RWPE2 (cell line): Measurements from ENCODE around the gene APOBEC2.
"Not testable (repeated sequence)": the region's sequence is repeated elsewhere in the genome, so short reads cannot be mapped to it uniquely, and the experiment has no call there.

Source experiments
- ATAC-seq: fragments of 200-7000 bp; cut with Tn5 transposase; 3 replicates; pipeline ENCODE4 v1.9.1; 2021; ENCODE audit warnings: low read depth
- DNase-seq: peaks from one replicate; pipeline ENCODE4 v3.0.0-alpha.2; 2020; ENCODE audit warnings: low spot score
- H3K27ac ChIP-seq: fragments of 450-650 bp; 2 replicates; pipeline ENCODE4 v1.5.1; 2017; ENCODE audit warnings: mild to moderate bottlenecking; ENCODE audit not compliant: poor library complexity, severe bottlenecking
- H3K27me3 ChIP-seq: fragments of 250-450 bp; sonication (Bioruptor Pico); 2 replicates; pipeline ENCODE4 v1.5.1; 2021; ENCODE audit warnings: mild to moderate bottlenecking, moderate library complexity; ENCODE audit not compliant: insufficient read depth, poor library complexity, severe bottlenecking
- H3K36me3 ChIP-seq: fragments of 250-450 bp; sonication (Bioruptor Pico); 2 replicates; pipeline ENCODE4 v1.5.1; 2020; ENCODE audit warnings: low read depth, mild to moderate bottlenecking, moderate library complexity
- H3K4me1 ChIP-seq: fragments of 250-450 bp; sonication (Bioruptor Pico); 2 replicates; pipeline ENCODE4 v1.5.1; 2021; ENCODE audit warnings: mild to moderate bottlenecking, moderate library complexity; ENCODE audit not compliant: insufficient read depth, poor library complexity, severe bottlenecking
- H3K4me3 ChIP-seq: fragments of 250-450 bp; sonication (Bioruptor Pico); 2 replicates; pipeline ENCODE4 v1.5.1; 2021; ENCODE audit warnings: mild to moderate bottlenecking, moderate library complexity; ENCODE audit not compliant: severe bottlenecking
- H3K9me3 ChIP-seq: fragments of 250-450 bp; sonication (Bioruptor Pico); 2 replicates; pipeline ENCODE4 v1.5.1; 2021; ENCODE audit warnings: mild to moderate bottlenecking, moderate library complexity; ENCODE audit not compliant: severe bottlenecking
- CTCF ChIP-seq: fragments of 450-650 bp; IDR thresholded peaks from one replicate; pipeline ENCODE4 v1.5.1; 2017; ENCODE audit warnings: mild to moderate bottlenecking, moderate library complexity; ENCODE audit not compliant: poor library complexity, severe bottlenecking

APOBEC2 gene

GRCh38 chr6:41011673-41012072 lies 41.3 kb upstream of the APOBEC2 start:
- ATAC-seq: no peak
- H3K27me3 ChIP-seq: no peaks in the 10 kb centered on the region
- no peak overlapping the region for H3K4me3 ChIP-seq
- no peak for DNase-seq
- no peaks in the 10 kb centered on the region for H3K9me3 ChIP-seq
- no peaks in the 10 kb centered on the region for H3K36me3 ChIP-seq
- no peaks in the 10 kb centered on the region for H3K4me1 ChIP-seq
- TF ChIP-seq CTCF: no peak
- H3K27ac ChIP-seq: no peak overlapping the region

DNA sequence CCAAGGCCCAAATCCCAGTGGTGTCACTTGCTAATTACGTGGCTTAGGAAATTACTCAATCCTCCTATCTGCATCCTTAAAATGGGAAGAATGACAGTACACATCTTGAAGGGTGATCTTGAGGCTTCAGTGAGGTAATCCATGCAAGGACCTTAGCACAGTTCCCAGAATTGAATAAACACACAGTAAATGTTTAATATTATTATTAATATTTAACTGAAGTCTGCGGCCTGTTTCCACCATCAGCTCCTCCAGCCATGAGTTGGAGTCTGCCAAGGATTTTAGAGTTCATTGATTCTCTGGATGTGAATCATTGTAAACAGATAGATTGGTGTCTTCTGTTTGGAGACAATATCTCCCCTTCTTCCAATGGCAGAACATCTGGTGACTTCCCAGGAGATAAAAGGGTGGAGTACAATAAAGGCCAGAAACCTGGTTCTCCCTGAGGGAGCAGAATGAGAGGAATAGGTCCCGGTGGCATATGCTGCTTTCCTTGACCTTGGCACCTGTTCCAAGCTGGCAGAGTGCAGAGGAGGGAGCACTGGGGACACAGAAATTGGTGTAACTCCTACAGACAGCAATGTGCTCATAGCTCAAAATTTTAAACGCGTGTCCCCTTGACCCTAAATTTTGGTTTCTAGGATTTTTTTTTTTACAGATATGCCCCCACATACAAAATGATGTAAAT lies 39.4 kb upstream of the APOBEC2 start:
- no peak overlapping the region for H3K27ac ChIP-seq
- H3K27me3 ChIP-seq: no peaks in the 10 kb centered on the region
- ATAC-seq (no peak), DNase-seq (no peak)
- no peaks in the 10 kb centered on the region for H3K9me3 ChIP-seq
- no peaks in the 10 kb centered on the region for H3K36me3 ChIP-seq
- no peaks in the 10 kb centered on the region for H3K4me1 ChIP-seq
- H3K4me3 ChIP-seq: no peak overlapping the region
- TF ChIP-seq CTCF: no peak

- no peak overlapping the region for H3K27ac ChIP-seq
- no peaks in the 10 kb centered on the region for H3K27me3 ChIP-seq
- H3K36me3 ChIP-seq: no peaks in the 10 kb centered on the region
- no peak for TF ChIP-seq CTCF
- no peak for ATAC-seq
- no peak overlapping the region for H3K4me3 ChIP-seq
- no peak for DNase-seq
- no peaks in the 10 kb centered on the region for H3K4me1 ChIP-seq
- no peaks in the 10 kb centered on the region for H3K9me3 ChIP-seq
Observed at GRCh38 chr6:41014780-41015179, 38.2 kb upstream of the APOBEC2 start.

DNA sequence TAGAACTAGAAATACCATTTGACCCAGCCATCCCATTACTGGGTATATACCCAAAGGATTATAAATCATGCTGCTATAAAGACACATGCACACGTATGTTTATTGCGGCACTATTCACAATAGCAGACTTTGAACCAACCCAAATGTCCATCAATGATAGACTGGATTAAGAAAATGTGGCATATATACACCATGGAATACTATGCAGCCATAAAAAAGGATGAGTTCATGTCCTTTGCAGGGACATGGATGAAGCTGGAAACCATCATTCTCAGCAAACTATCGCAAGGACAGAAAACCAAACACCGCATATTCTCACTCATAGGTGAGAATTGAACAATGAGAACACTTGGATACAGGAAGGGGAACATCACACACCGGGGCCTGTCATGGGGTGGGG lies 37.1 kb upstream of the APOBEC2 start:
- not testable (repeated sequence) for H3K27me3 ChIP-seq, H3K9me3 ChIP-seq, H3K27ac ChIP-seq, H3K36me3 ChIP-seq, H3K4me1 ChIP-seq, ATAC-seq, DNase-seq, H3K4me3 ChIP-seq

- no peaks in the 10 kb centered on the region for H3K9me3 ChIP-seq
- no peak for DNase-seq
- TF ChIP-seq CTCF: no peak
- no peak for ATAC-seq
- no peaks in the 10 kb centered on the region for H3K36me3 ChIP-seq
- H3K27me3 ChIP-seq: no peaks in the 10 kb centered on the region
- H3K4me1 ChIP-seq: peaks cover 13% of the 10 kb centered on the region
- no peak overlapping the region for H3K4me3 ChIP-seq
- H3K27ac ChIP-seq: no peak overlapping the region
Observed at GRCh38 chr6:41017663-41018062, 35.3 kb upstream of the APOBEC2 start.
